Lung (tissue), 12 donors: ENCODE data around the gene CHST4. TPM values are rescaled to one million over a fixed set of nuclear protein-coding genes. Genes with fewer than 3 reads are reported as not detected.
"Not testable (repeated sequence)": the region's sequence is repeated elsewhere in the genome, so short reads cannot be mapped to it uniquely, and the experiment has no call there.

Experiments used
- ATAC-seq: fragments of 200-7000 bp; cut with Tn5 transposase; one replicate; pipeline ENCODE4 v1.9.1; 2020; ENCODE audit warnings: moderate number of reproducible peaks; ENCODE audit not compliant: insufficient read depth, low FRiP score
- DNase-seq, 3 donors: peaks; one replicate each; pipeline ENCODE4 v3.0.0-alpha.2; 2013 to 2017
- H3K27ac ChIP-seq, 2 donors: one replicate each; pipeline ENCODE4 v1.5.1; 2013; ENCODE audit warnings: mild to moderate bottlenecking in 2 of 2, moderate library complexity in 2 of 2, control low read depth in 1 of 2, inconsistent platforms in 1 of 2, low read depth in 1 of 2, low read length in 1 of 2
- H3K27me3 ChIP-seq, 3 donors: one replicate each; pipeline ENCODE4 v1.5.1; 2013; ENCODE audit warnings: low read length in 2 of 3; ENCODE audit not compliant: control insufficient read depth in 3 of 3, insufficient read depth in 3 of 3
- H3K36me3 ChIP-seq, 4 donors: one replicate each; pipeline ENCODE4 v1.5.1; 2013; ENCODE audit warnings: low read length in 4 of 4, mild to moderate bottlenecking in 1 of 4, moderate library complexity in 1 of 4; ENCODE audit not compliant: control insufficient read depth in 4 of 4, insufficient read depth in 4 of 4
- H3K4me1 ChIP-seq, 5 donors: one replicate each; pipeline ENCODE4 v1.5.1; 2013; ENCODE audit warnings: low read length in 5 of 5, mild to moderate bottlenecking in 2 of 5, moderate library complexity in 1 of 5; ENCODE audit not compliant: control insufficient read depth in 5 of 5, insufficient read depth in 5 of 5
- H3K4me3 ChIP-seq: one replicate; pipeline ENCODE4 v1.5.1; 2013; ENCODE audit warnings: mild to moderate bottlenecking, control low read depth, moderate library complexity
- H3K9ac ChIP-seq, 2 donors: one replicate each; pipeline ENCODE4 v1.5.1; 2013; ENCODE audit warnings: low read length in 2 of 2, control low read depth in 1 of 2; ENCODE audit not compliant: insufficient read depth in 1 of 2
- H3K9me3 ChIP-seq, 4 donors: one replicate each; pipeline ENCODE4 v1.5.1; 2013; ENCODE audit warnings: low read length in 3 of 4, mild to moderate bottlenecking in 1 of 4, moderate library complexity in 1 of 4; ENCODE audit not compliant: control insufficient read depth in 4 of 4, insufficient read depth in 3 of 4
- WGBS, 2 donors: extraction: QIAGEN DNeasy Blood & Tissue Kit; methylation state at CpG; one replicate each; pipeline ENCODE4 v1.1.7; 2013; 5-methylcytosine and 5-hydroxymethylcytosine counted together
- polyA plus RNA-seq, 2 donors: library from polyadenylated mRNA; stranded (reverse); fragments of 200-250 nt; gene quantifications; one replicate each; pipeline ENCODE4 v1.2.1, GENCODE V29; 2013
- total RNA-seq, 2 donors: library from RNA; depleted of rRNA in 1 of 2; stranded (reverse); fragments of >200 nt in 1 of 2; gene quantifications; one replicate each; pipeline ENCODE4 v1.2.1, GENCODE V29; 2014 to 2021
- TF ChIP-seq, protein P1 (sequence below): IDR thresholded peaks from 2 replicates; pipeline ENCODE4 v1.5.1; 2012; ENCODE audit warnings: mild to moderate bottlenecking; ENCODE audit errors: control extremely low read depth, extremely low read depth
- donor health status: control.
- donor health status: control.
- donor health status: Bipolar disorder and iron deficiency.
- donor health status: healthy.
- donor health status: DM: yes; HTN: yes; CAD: no.

CHST4 gene
- total and polyA plus RNA-seq, 4 donors, result 0.28 to 0.95 (median 0.67) TPM

DNA sequence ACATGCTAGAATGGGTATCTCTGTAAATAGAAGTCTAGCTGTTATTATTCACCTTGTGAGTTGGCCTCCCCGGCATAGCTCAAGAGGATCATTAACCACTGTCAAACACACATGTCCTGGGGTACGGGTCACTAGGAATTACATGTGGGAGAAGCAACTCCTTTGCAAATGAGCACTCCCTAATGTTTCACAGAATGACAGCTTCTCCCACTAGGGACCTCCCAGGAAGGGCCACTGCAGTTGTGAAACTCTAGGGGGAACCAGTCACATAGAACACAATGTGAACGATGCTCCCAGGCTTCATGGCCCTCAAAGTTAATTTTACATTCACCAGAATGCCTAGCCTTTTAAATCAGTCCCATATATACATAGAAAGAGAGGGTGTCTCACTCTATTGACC lies 24.7 kb upstream of the CHST4 start:
- Histone ChIP-seq H3K27me3 (no peaks in the 10 kb centered on the region), H3K9ac (no peak overlapping the region), H3K36me3 (no peaks in the 10 kb centered on the region), H3K4me1 (no peaks in the 10 kb centered on the region), H3K9me3 (no peaks in the 10 kb centered on the region), H3K4me3 (no peak overlapping the region), H3K27ac (no peak overlapping the region)
- no peak for DNase-seq
- TF ChIP-seq, protein P1, sequence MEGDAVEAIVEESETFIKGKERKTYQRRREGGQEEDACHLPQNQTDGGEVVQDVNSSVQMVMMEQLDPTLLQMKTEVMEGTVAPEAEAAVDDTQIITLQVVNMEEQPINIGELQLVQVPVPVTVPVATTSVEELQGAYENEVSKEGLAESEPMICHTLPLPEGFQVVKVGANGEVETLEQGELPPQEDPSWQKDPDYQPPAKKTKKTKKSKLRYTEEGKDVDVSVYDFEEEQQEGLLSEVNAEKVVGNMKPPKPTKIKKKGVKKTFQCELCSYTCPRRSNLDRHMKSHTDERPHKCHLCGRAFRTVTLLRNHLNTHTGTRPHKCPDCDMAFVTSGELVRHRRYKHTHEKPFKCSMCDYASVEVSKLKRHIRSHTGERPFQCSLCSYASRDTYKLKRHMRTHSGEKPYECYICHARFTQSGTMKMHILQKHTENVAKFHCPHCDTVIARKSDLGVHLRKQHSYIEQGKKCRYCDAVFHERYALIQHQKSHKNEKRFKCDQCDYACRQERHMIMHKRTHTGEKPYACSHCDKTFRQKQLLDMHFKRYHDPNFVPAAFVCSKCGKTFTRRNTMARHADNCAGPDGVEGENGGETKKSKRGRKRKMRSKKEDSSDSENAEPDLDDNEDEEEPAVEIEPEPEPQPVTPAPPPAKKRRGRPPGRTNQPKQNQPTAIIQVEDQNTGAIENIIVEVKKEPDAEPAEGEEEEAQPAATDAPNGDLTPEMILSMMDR, result no peak
- 59 to 63% methylated on average over 3 of the region's 3 CpGs for WGBS, 2 donors
- ATAC-seq, result no peak

DNA sequence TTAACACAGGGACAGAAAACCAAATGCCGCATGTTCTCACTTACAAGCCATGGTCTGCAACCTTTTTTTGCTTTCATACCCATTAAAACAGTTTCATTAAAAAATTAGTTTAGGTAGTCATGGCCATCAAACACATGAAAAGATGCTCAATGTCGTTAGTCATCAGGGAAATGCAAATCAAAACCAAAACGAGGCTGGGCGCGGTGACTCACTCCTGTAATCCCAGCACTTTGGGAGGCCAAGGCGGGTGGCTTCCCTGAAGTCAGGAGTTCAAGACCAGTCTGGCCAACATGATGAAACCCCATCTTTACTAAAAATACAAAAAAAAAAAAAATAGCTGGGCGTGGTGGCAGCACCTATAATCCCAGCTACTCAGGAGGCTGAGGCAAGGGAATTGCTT lies 22.2 kb upstream of the CHST4 start:
- H3K36me3 ChIP-seq, H3K9me3 ChIP-seq, DNase-seq, H3K4me1 ChIP-seq, H3K9ac ChIP-seq, ATAC-seq, H3K4me3 ChIP-seq, H3K27ac ChIP-seq, H3K27me3 ChIP-seq: not testable (repeated sequence)
- WGBS, 2 donors, result 83 to 85% methylated on average over 7 of the region's 7 CpGs

DNA sequence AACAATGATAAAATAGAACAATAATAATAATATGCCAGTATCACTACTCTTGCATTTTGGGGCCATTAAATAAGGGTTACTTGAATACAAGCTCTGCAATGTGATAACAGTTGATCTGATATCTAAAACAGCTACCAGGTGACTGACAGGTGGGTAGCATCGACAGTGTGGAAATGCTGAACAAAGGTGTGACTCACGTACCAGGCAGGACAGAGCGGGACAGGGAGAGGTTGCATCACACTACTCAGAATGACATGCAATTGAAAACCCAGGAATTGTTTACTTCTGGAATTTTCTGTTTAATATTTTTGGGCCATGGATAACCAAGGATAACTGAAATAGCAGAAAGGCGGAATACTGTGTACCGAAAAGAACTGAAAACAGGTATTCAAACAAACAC lies 21.3 kb upstream of the CHST4 start:
- H3K4me3 ChIP-seq, result no peak overlapping the region
- no peak overlapping the region for H3K9ac ChIP-seq
- DNase-seq (no peak), ATAC-seq (no peak)
- TF ChIP-seq, protein P1, result no peak
- no peaks in the 10 kb centered on the region for H3K27me3 ChIP-seq
- WGBS, 2 donors, result 92 to 93% methylated on average over 5 of the region's 5 CpGs
- H3K27ac ChIP-seq, result no peak overlapping the region
- H3K9me3 ChIP-seq, result no peaks in the 10 kb centered on the region
- no peaks in the 10 kb centered on the region for H3K36me3 ChIP-seq
- H3K4me1 ChIP-seq, result no peaks in the 10 kb centered on the region

DNA sequence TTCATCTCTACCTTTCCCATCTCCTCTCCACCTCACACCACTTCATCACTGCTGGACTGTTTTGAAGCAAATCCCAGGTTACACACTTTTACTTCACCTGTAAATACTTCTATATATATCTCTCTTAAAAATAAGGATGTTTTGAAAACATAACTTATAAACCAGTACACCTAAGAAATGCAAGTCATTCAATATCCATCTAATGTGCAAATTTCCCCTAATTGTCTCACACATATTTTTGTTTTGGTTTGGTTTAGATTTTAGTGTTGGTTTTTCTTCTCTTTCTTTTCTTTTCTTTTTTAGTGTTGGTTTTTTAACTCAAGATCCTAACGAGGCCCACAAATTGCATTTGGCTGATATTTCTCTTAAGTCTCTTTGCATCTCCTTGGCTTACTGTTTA lies 19.2 kb upstream of the CHST4 start:
- WGBS, 2 donors, result 67 to 75% methylated on average over 1 of the region's 1 CpG
- H3K4me3 ChIP-seq, result no peak overlapping the region
- ATAC-seq, result no peak
- no peaks in the 10 kb centered on the region for H3K4me1 ChIP-seq
- TF ChIP-seq, protein P1, result no peak
- H3K27me3 ChIP-seq, result no peaks in the 10 kb centered on the region
- DNase-seq, result no peak
- H3K36me3 ChIP-seq, result no peaks in the 10 kb centered on the region
- no peak overlapping the region for H3K9ac ChIP-seq
- peaks cover 0 to 4% (median 0%) of the 10 kb centered on the region in 4 donors for H3K9me3 ChIP-seq
- no peak overlapping the region for H3K27ac ChIP-seq
